Ishikawa (cell line): ENCODE data around the gene TRIM38.

Experiments used
- CEBPB ChIP-seq: IDR thresholded peaks from 2 replicates; pipeline ENCODE4 v1.6.1; 2012
- CREB1 ChIP-seq: IDR thresholded peaks from 2 replicates; pipeline ENCODE4 v1.6.1; 2012; ENCODE audit warnings: low read depth
- EGR1 ChIP-seq: IDR thresholded peaks from 2 replicates; pipeline ENCODE4 v1.6.1; 2012
- EP300 ChIP-seq: IDR thresholded peaks from 2 replicates; pipeline ENCODE4 v1.6.1; 2012; ENCODE audit warnings: borderline replicate concordance
- FOXM1 ChIP-seq: IDR thresholded peaks from 2 replicates; pipeline ENCODE4 v1.6.1; 2012; ENCODE audit warnings: low read depth, borderline replicate concordance
- NFIC ChIP-seq: IDR thresholded peaks from 2 replicates; pipeline ENCODE4 v1.6.1; 2012
- RAD21 ChIP-seq: IDR thresholded peaks from 2 replicates; pipeline ENCODE4 v1.6.1; 2012; ENCODE audit warnings: low read depth
- TAF1 ChIP-seq: IDR thresholded peaks from 2 replicates; pipeline ENCODE4 v1.6.1; 2012; ENCODE audit warnings: low read depth, mild to moderate bottlenecking
- TCF12 ChIP-seq: IDR thresholded peaks from 2 replicates; pipeline ENCODE4 v1.6.1; 2012; ENCODE audit warnings: low read depth
- TEAD4 ChIP-seq: IDR thresholded peaks from 2 replicates; pipeline ENCODE4 v1.6.1; 2012
- YY1 ChIP-seq: IDR thresholded peaks from 2 replicates; pipeline ENCODE4 v1.6.1; 2012; ENCODE audit warnings: low read depth
- ZBTB7A ChIP-seq: IDR thresholded peaks from 2 replicates; pipeline ENCODE4 v1.6.1; 2012; ENCODE audit warnings: low read depth
- TF ChIP-seq, protein P1 (sequence below): IDR thresholded peaks from 2 replicates; pipeline ENCODE4 v1.6.1; 2012; ENCODE audit warnings: low read depth, mild to moderate bottlenecking
- TF ChIP-seq, protein P2 (sequence below): IDR thresholded peaks from 2 replicates; pipeline ENCODE4 v1.6.1; 2012
- TF ChIP-seq, protein P3 (sequence below): IDR thresholded peaks from 2 replicates; pipeline ENCODE4 v1.6.1; 2012

Gene TRIM38

DNA sequence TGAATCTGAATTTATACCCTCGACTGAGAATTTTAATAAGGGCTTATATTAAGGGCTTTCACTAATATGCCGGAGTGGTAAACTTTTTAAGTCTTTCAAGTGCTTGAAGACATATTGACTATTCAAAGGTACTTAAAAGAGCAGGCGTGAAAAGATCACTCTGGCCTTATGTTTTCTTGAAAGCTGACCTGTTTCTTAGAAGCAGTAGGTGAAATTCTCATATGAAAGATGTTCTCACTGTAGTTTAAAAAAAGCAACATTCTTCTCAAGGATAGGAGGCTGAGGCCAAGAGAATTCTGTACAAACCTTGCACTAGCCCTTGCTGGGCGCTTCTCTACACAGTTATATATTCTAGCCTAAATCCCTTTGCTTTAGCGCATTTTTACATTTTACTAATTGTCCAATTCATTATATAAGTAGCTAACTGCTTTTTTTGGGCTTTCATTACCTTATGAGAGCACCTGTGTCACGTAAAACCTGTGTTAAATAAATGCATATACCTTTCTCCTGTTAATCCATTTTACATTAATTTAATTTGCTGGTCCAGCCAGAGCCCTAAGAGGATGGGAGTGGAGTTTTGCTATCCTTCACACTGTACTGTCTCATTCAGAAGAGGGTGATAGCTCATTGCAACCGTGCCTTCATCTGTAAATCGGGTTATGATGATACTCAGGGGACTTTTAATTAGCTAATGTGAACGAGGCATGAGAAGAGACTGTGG, 65.0 kb downstream of the TRIM38 start:
- no peak for TF ChIP-seq CREB1
- TF ChIP-seq, protein P1, sequence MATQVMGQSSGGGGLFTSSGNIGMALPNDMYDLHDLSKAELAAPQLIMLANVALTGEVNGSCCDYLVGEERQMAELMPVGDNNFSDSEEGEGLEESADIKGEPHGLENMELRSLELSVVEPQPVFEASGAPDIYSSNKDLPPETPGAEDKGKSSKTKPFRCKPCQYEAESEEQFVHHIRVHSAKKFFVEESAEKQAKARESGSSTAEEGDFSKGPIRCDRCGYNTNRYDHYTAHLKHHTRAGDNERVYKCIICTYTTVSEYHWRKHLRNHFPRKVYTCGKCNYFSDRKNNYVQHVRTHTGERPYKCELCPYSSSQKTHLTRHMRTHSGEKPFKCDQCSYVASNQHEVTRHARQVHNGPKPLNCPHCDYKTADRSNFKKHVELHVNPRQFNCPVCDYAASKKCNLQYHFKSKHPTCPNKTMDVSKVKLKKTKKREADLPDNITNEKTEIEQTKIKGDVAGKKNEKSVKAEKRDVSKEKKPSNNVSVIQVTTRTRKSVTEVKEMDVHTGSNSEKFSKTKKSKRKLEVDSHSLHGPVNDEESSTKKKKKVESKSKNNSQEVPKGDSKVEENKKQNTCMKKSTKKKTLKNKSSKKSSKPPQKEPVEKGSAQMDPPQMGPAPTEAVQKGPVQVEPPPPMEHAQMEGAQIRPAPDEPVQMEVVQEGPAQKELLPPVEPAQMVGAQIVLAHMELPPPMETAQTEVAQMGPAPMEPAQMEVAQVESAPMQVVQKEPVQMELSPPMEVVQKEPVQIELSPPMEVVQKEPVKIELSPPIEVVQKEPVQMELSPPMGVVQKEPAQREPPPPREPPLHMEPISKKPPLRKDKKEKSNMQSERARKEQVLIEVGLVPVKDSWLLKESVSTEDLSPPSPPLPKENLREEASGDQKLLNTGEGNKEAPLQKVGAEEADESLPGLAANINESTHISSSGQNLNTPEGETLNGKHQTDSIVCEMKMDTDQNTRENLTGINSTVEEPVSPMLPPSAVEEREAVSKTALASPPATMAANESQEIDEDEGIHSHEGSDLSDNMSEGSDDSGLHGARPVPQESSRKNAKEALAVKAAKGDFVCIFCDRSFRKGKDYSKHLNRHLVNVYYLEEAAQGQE = no peak
- TF ChIP-seq TAF1 = no peak
- TF ChIP-seq RAD21 = no peak
- TF ChIP-seq FOXM1 = no peak
- no peak for TF ChIP-seq EP300
- TF ChIP-seq TCF12 = no peak
- TF ChIP-seq, protein P2, sequence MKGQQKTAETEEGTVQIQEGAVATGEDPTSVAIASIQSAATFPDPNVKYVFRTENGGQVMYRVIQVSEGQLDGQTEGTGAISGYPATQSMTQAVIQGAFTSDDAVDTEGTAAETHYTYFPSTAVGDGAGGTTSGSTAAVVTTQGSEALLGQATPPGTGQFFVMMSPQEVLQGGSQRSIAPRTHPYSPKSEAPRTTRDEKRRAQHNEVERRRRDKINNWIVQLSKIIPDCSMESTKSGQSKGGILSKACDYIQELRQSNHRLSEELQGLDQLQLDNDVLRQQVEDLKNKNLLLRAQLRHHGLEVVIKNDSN = no peak
- TF ChIP-seq ZBTB7A = no peak
- TF ChIP-seq CEBPB = no peak
- TF ChIP-seq NFIC = no peak
- no peak for TF ChIP-seq YY1
- no peak for TF ChIP-seq EGR1
- no peak for TF ChIP-seq TEAD4
- TF ChIP-seq, protein P3, sequence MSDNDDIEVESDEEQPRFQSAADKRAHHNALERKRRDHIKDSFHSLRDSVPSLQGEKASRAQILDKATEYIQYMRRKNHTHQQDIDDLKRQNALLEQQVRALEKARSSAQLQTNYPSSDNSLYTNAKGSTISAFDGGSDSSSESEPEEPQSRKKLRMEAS = no peak

DNA sequence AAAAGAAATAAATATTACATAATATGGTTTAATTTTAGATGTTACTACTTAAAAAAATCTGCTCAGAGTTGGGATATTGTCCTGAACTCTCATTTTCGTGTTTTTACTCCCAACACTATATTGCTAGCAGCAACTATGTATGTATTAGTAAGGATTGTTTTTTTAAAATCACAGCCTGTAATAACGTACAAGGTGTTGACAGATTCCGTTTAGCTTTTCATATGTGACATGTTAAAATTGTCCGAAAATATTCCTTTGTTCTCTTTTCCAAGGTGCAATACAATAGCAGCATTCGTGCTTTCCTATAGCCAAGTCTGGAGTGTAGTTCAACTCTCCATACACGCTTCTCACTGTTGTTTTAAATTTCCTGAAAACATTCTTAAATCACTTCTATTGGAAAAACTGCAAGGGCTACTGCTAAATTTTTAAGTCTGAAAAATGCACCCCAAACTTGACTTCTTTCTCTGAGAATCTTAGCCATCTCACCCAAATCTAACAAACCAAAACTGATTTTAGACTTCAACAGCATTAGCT, 65.7 kb downstream of the TRIM38 start:
- no peak for TF ChIP-seq RAD21
- no peak for TF ChIP-seq TEAD4
- TF ChIP-seq CEBPB = no peak
- TF ChIP-seq TCF12 = no peak
- TF ChIP-seq CREB1 = no peak
- TF ChIP-seq, protein P2 = no peak
- no peak for TF ChIP-seq ZBTB7A
- no peak for TF ChIP-seq EP300
- TF ChIP-seq YY1 = no peak
- TF ChIP-seq, protein P3 = no peak
- no peak for TF ChIP-seq TAF1

DNA sequence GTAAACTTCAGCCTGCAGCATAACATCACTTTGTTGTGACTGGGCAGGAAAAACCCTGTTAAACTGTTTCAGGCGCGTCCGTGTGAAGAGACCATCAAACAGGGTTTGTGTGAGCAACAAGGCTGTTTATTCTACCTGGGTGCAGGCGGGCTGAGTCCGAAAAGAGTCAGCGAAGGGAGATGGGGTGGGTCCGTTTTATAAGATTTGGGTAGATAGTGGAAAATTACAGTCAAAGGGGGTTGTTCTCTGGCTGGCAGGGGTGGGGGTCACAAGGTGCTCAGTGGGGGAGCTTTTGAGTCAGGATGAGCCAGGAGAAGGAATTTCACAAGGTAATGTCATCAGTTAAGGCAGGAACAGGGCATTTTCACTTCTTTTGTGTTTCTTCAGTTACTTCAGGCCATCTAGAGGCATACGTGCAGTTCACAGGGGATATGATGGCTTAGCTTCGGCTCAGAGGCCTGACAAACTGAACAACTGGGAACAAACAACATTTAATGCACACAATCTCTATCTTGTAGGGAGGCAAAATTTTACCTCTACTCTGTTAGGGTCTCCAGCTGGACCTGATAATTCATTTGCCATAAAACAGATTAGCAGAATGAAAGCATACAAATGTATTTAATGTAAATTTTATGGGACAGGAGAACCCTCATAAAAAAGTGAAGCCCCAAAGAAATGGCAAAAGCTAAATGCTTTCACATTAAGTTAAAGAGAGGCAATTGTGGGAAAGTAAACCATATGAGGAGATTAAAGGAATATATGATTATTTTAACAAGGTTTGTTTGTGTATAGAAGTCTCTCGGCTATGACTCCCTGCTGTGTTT, 66.4 kb downstream of the TRIM38 start:
- TF ChIP-seq, protein P2 = no peak
- TF ChIP-seq TEAD4 (no peak), TCF12 (no peak), EGR1 (no peak), EP300 (no peak), CREB1 (no peak), CEBPB (no peak), ZBTB7A (no peak), FOXM1 (no peak), RAD21 (no peak), TAF1 (no peak), YY1 (no peak), NFIC (no peak)
- TF ChIP-seq, protein P3 = no peak
- TF ChIP-seq, protein P1 = no peak

DNA sequence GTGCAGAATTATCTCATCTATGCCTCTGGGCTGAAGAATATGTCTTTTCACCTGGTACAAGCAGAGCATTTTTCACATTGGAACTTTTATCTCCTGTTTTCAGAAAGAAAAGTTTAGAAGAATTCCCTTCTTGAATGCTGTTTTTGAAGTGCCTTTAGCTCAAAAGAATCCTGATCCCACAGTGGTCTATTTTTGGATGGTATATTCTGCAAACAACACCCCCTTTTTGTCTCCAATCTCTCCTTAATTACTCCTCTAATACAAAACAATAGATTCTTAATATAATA, 66.9 kb downstream of the TRIM38 start:
- TF ChIP-seq TCF12 (no peak), FOXM1 (no peak), NFIC (no peak), ZBTB7A (no peak)
- TF ChIP-seq, protein P1 = no peak
